Daoy (cell line): Measurements from ENCODE around the gene MYH6. TPM values are rescaled to one million over a fixed set of nuclear protein-coding genes. Genes with fewer than 3 reads are reported as not detected.
A peak's percentile ranks its signal among the peaks of the same experiment; 100 is the strongest.

ENCODE experiments used
- DNase-seq: peaks from one replicate; pipeline ENCODE4 v3.0.0-alpha.2; 2015; ENCODE audit warnings: low read depth
- total RNA-seq: library from RNA; depleted of rRNA; stranded (reverse); fragments of >200 nt; shearing (Covaris generic); gene quantifications from 2 replicates; pipeline ENCODE4 v1.2.3, GENCODE V29; 2014

MYH6 gene
- total RNA-seq, 1 experiment from 2014 or later = not detected

DNA sequence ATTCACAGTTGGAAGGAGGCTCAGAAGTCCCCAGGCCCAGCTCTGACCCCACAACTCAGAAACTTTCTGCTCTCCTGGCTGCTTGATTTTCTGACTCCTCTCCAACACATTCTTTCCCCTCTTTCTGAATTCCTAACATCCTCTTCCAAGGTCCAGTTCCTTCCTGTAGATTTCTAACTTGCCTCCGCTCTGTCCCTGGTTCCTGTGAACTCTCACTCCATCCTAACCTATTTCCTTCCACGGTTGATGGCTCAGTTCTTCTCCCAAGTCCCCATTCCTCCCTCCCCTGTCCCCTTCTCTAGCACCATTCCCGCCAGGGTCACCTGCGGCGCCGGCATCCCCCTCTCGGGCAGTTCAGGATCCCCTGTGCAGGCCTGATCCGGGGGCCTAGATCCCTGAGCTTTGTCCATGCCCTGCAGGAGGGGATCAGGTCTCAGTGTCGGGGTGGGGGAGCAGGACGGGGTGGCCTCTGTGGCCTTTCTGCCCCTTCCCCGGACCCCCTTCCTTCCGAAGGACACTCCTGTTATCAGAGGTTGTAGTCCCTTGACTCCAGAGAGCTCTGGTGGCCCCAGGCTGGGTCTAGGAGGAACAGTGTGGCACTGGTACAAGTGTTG lies 49.4 kb downstream of the MYH6 start:
- no peak for DNase-seq

GRCh38 chr14:23358042-23358441 lies 50.0 kb downstream of the MYH6 start:
- no peak for DNase-seq

GRCh38 chr14:23357261-23357660 lies 50.8 kb downstream of the MYH6 start:
- no peak for DNase-seq

GRCh38 chr14:23356662-23357061 lies 51.4 kb downstream of the MYH6 start:
- no peak for DNase-seq

- no peak for DNase-seq
These were observed 52.1 kb downstream of the MYH6 start for GRCh38 chr14:23355871-23356435.

DNA sequence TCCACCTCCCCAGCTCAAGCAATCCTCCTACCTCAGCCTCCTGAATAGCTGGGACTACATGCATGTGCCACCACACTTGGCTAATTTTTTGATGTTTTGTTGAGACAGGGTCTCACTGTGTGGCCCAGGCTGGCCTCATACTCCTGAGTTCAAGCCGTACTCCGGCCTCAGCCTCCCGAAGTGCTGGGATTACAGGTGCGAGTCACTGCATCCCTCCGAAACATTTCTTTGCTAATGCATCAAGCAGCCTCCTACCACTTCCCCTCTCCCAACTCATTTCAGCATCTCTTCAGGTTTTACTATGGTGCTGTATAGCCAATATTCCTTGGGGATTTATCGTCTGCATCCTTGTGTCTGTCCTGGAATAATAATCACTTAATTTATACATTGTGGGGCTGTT lies 53.1 kb downstream of the MYH6 start:
- DNase-seq = no peak

DNA sequence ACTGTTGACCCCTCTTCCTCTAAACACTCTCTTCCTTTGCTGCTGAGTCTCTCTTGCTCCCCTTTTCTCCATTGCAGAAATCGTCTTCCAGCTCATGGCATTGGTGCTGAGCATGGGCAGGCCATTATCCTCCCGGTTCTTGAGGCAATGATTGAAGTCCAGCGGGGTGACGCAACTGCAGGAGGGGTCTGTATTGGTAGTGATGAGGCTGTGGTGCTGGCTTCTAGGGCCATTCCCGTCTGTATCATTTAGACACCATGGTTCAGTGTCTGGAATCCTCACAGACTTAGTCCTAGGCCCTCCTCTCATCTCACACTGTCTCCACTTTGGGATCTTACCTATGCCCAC lies 54.7 kb downstream of the MYH6 start:
- no peak for DNase-seq

DNA sequence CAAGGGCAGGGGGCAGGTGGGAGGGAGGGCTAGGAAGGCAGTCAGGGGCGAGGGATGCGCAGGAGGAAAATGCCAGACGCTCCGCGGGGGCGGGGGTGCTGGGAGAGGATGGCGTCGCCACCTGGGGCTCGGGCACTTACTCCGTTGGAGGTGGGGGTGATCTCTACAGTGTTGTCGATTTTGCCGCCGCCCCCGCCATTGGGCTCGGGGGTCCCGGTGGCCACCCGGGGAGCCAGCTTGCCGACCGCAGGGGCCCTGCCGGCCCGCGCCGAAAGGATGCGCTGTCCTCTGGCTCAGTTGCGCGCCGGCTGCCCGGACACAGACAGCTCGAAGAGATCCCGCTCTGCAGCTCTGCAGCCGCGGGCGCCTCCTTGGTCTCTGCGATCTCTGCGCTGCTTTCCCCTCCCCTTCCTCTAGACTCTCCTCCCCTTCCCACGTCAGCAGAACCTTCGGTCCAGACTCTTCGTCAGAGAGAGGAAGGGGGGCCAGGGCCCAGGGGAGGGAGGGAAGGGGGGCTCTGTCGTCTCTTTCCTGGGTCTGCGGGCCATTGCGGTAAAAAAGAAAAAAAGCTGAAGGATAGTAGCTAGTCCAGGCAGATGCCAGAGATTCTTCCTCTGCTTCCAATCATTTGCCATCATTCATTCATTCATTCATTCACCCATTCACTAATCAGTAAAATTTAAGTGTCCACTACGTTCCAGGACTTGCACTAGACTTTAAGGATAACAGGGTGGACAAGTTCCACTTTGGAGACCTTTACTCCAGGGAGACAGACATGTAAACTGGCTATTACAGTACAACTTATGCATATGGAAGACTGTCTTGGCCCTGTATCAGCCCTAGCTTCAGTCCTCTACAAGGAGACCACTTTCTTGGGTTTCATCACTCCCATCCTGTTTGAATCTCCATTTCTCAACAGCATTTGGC lies 55.3 kb downstream of the MYH6 start, which contains the start of gene SLC22A17:
Gene SLC22A17, minus strand, starts transcription at position 382 of the 927 bp plus-strand sequence.
- peak; percentile 89 for DNase-seq

GRCh38 chr14:23351681-23352505 lies 56.2 kb downstream of the MYH6 start:
- peak; percentile 24 for DNase-seq

DNA sequence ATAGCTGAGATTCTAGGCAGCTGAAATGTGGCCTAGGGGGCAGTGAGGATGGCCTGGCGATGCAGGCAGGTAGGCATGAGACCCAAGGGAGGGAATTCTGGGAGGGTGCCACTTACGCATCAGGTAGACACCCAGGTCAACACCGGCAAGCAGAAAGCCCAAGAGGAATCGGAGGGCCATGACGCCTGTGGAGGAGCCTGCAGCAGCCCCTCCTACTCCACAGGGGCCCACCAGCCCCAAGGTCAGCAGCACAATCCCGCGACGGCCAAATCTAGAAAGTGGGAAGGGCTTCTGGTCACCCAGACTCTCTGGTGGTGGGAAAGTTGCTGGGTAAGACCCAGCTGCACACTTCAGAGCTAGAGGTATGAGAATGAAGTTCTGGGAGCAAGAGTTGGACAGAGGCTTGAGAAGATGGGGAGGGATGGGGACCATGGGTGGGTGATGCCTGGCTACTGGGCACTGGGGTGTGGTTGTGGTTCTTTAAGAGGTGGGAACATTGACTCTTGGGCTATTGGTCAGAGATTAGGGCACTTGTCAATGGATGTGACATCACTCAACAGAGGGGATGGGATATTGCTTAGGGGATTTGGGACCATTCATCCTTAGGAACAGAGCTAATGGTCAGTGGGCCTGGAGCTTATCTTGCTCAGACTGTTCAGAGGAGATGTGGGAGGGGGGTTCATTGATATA lies 58.8 kb downstream of the MYH6 start:
- no peak for DNase-seq

- no peak for DNase-seq
These were observed 59.8 kb downstream of the MYH6 start for GRCh38 chr14:23348297-23348655.

GRCh38 chr14:23347406-23348296 lies 60.4 kb downstream of the MYH6 start:
- DNase-seq = no peak

DNA sequence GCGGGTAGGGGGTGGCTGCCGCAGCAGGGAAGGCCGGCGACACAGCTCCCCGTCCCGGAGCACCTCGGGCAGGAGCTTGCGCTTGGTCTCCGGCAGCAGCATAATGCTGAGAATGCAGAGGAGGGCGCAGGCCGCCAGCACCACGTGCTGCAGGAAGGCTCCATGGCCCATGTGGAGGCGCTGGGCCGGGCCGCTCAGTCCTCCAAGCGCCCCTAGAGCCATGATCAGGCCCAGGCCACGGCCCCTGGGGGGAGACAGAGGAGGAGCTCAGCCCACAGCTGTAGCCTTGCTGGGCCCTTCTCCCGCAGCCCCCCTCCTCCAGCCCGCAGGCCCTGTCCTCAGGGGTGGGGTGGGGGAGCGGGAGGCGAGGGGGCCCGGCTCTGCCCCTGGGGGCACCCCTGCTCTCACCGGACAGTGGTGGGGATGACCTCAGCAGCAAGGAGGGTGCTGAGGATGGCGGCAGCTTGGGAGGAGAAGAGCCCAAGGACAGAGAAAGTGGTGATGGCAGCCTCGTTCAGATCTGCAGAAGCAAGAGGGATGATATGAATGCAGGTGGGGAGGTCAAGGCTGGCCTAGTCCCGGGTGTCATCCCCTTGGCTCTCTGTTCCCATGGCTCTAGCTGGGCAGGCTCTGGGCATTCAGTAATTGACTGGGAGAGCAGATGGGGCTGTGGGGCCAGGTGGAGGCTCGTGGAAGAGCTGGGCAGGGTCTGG lies 61.2 kb downstream of the MYH6 start:
- DNase-seq = no peak

- DNase-seq = no peak
These were observed 61.9 kb downstream of the MYH6 start for GRCh38 chr14:23345987-23346692.

DNA sequence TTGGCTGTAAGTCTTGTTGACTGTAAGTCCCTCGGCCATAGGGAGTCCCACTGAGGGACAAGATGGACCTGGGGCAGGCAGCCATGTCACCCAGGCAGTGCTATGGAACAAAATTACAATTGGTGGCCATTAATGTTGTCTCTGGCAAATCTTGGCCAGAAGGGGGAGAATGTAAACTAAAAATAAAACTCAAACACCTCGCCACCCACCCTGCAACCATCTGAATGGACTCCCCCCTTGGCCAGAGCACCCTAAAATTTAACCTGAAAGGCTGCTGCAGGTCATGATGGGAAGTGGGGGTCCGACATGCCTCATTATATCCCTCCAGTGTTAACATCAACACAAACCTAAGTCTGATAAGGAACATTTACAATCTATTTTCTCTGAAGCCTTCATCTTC lies 63.6 kb downstream of the MYH6 start:
- no peak for DNase-seq

DNA sequence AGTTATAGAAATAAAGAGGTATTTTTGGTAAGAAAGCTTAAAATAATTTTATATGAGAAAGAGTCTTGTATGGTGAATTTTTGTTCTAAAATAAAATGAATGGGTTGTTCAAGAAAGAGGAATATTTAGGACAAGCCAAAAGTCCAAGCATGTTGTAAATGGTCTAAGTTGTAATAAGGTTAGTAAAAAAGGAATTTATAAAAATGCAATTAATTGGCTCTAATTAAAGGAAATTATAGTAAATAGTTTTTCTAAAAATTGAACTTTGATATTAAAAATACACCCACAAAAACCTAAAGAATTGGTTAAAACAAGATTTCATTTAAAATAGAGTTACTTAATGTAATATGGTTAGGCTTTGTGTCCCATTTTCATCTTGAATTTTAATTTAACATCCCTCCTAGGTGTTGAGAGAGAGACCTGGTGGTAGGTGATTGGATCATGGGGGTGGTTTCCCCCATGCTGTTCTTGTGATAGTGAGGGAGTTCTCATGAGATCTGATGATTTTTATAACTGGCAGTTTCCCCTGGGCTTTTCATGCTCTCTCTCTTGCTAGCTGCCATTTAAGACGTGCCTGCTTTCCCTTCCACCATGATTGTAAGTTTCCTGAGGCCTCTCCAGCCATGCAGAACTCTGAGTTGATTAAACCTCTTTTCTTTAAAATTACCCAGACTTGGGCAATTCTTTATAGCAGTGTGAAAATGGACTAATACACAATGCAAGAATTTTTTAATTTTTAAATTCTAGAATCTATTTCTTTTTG lies 68.4 kb downstream of the MYH6 start:
- no peak for DNase-seq

- DNase-seq = no peak
These were observed 72.5 kb downstream of the MYH6 start for GRCh38 chr14:23335623-23336022.
